H1 (cell line): ENCODE results near the gene RGL1. TPM values are rescaled to one million over a fixed set of nuclear protein-coding genes. Genes with fewer than 3 reads are reported as not detected.

Experiments used
- CTCF ChIA-PET: fragments of 300-600 bp; sonication (Branson Sonifier 250); formaldehyde crosslinking; loops from one replicate; lab custom pipeline; 2021; ENCODE audit not compliant: partially characterized antibody; lab: Charles Lee
- POLR2A ChIA-PET: fragments of 300-600 bp; sonication (Branson Sonifier 250); formaldehyde crosslinking; loops from one replicate; lab custom pipeline; 2021; ENCODE audit warnings: inconsistent platforms; ENCODE audit not compliant: partially characterized antibody; lab: Charles Lee
- DNase-seq, 2 experiments: peaks; one replicate each; pipeline versions ENCODE4 v3.0.0 to v3.0.0-alpha.2; 2010 to 2022; ENCODE audit warnings: low spot score in 2 of 2, low read depth in 1 of 2, mixed read lengths in 1 of 2
- FAIRE-seq: peaks from 2 replicates; lab custom pipeline; 2011; peaks lifted over from hg19 to GRCh38; lab: Jason Lieb, UNC
- H2AFZ ChIP-seq: 2 replicates; pipeline ENCODE4 v1.8.1; 2012; ENCODE audit warnings: low read length, inconsistent platforms
- H2AK5ac ChIP-seq: 2 replicates; pipeline ENCODE4 v1.6.1; 2013; ENCODE audit warnings: low read depth, low read length
- H2BK120ac ChIP-seq: replicated peaks from 2 replicates; pipeline ENCODE3; 2013; ENCODE audit warnings: low read depth, low read length, inconsistent platforms
- H2BK12ac ChIP-seq: 2 replicates; pipeline ENCODE4 v1.6.1; 2013; ENCODE audit warnings: low read depth, low read length
- H2BK15ac ChIP-seq: 2 replicates; pipeline ENCODE4 v1.6.1; 2013; ENCODE audit warnings: low read length
- H2BK20ac ChIP-seq: 2 replicates; pipeline ENCODE4 v1.6.1; 2013; ENCODE audit warnings: low read length
- H2BK5ac ChIP-seq: 2 replicates; pipeline ENCODE4 v1.6.1; 2013; ENCODE audit warnings: low read depth, low read length
- H3K14ac ChIP-seq: 2 replicates; pipeline ENCODE4 v1.6.1; 2013; ENCODE audit warnings: inconsistent platforms; ENCODE audit not compliant: insufficient read length
- H3K18ac ChIP-seq: 2 replicates; pipeline ENCODE4 v1.6.1; 2013; ENCODE audit warnings: low read length; ENCODE audit errors: extremely low read depth
- H3K23ac ChIP-seq: 2 replicates; pipeline ENCODE4 v1.6.1; 2013; ENCODE audit warnings: inconsistent platforms; ENCODE audit not compliant: insufficient read length
- H3K23me2 ChIP-seq: 2 replicates; pipeline ENCODE4 v1.6.1; 2013; ENCODE audit warnings: low read depth, low read length
- H3K27ac ChIP-seq: 2 replicates; pipeline ENCODE4 v1.6.1; 2011; ENCODE audit warnings: low read depth, low read length, inconsistent platforms
- H3K27me3 ChIP-seq, 4 experiments: replicated peaks in 1 of 4; 1 replicate in 1 of 4; 2 replicates in 3 of 4; pipeline versions ENCODE4 v1.6.1 to v1.8.1; 2011 to 2013; ENCODE audit warnings: low read length in 3 of 4, mild to moderate bottlenecking in 3 of 4, inconsistent platforms in 2 of 4, mixed read lengths in 2 of 4, moderate library complexity in 1 of 4; ENCODE audit not compliant: control insufficient read depth in 3 of 4, insufficient read depth in 3 of 4; ENCODE audit errors: extremely low read depth in 1 of 4
- H3K36me3 ChIP-seq, 4 experiments: 2 replicates each; pipeline versions ENCODE4 v1.6.1 to v1.8.1; 2011 to 2013; ENCODE audit warnings: mild to moderate bottlenecking in 4 of 4, low read length in 3 of 4, moderate library complexity in 2 of 4, control low read depth in 1 of 4, inconsistent platforms in 1 of 4; ENCODE audit not compliant: insufficient read depth in 4 of 4, control insufficient read depth in 2 of 4
- H3K4ac ChIP-seq: replicated peaks from 2 replicates; pipeline ENCODE3; 2013; ENCODE audit warnings: low read length, low read depth, mixed read lengths, inconsistent platforms; ENCODE audit not compliant: insufficient read length
- H3K4me1 ChIP-seq, 4 experiments: replicated peaks in 1 of 4; 1 replicate in 1 of 4; 2 replicates in 3 of 4; pipeline versions ENCODE4 v1.6.1 to v1.8.1; 2011 to 2013; ENCODE audit warnings: low read length in 3 of 4, inconsistent platforms in 2 of 4, mixed read lengths in 1 of 4; ENCODE audit not compliant: insufficient read depth in 4 of 4, control insufficient read depth in 3 of 4
- H3K4me2 ChIP-seq, 2 experiments: 2 replicates each; pipeline versions ENCODE4 v1.6.1 to v1.8.1; 2011 to 2013; ENCODE audit warnings: low read depth in 2 of 2, low read length in 2 of 2, control low read depth in 1 of 2, inconsistent platforms in 1 of 2, mild to moderate bottlenecking in 1 of 2; ENCODE audit not compliant: insufficient read depth in 1 of 2
- H3K4me3 ChIP-seq, 4 experiments: fragments of 200-600, 300-600 bp in 1 of 4; sonication (generic), shearing (Covaris generic), sonication (Bioruptor Twin) in 1 of 4; 2 replicates each; pipeline versions ENCODE4 v1.5.1 to v1.8.1; 2011 to 2016; ENCODE audit warnings: low read length in 4 of 4, low read depth in 3 of 4, control low read depth in 2 of 4, inconsistent platforms in 2 of 4, mild to moderate bottlenecking in 2 of 4, mixed read lengths in 1 of 4, moderate library complexity in 1 of 4; ENCODE audit not compliant: insufficient read depth in 2 of 4; ENCODE audit errors: extremely low read depth in 1 of 4
- H3K56ac ChIP-seq: replicated peaks from 2 replicates; pipeline ENCODE3; 2013; ENCODE audit warnings: low read depth, mild to moderate bottlenecking, mixed read lengths, low read length, inconsistent platforms; ENCODE audit not compliant: insufficient read length
- H3K79me1 ChIP-seq: 2 replicates; pipeline ENCODE4 v1.6.1; 2013; ENCODE audit warnings: low read depth, low read length, control low read depth
- H3K79me2 ChIP-seq, 2 experiments: 2 replicates each; pipeline versions ENCODE4 v1.6.1 to v1.8.1; 2012 to 2013; ENCODE audit warnings: low read length in 2 of 2, mild to moderate bottlenecking in 2 of 2, inconsistent platforms in 1 of 2; ENCODE audit not compliant: insufficient read depth in 2 of 2, control insufficient read depth in 1 of 2
- H3K9ac ChIP-seq, 4 experiments: replicated peaks in 1 of 4; 1 replicate in 1 of 4; 2 replicates in 3 of 4; pipeline versions ENCODE4 v1.6.1 to v1.8.1; 2011 to 2013; ENCODE audit warnings: low read depth in 3 of 4, low read length in 3 of 4, control low read depth in 2 of 4, mild to moderate bottlenecking in 2 of 4, moderate library complexity in 2 of 4, inconsistent platforms in 1 of 4; ENCODE audit errors: extremely low read depth in 1 of 4
- H3K9me3 ChIP-seq, 2 experiments: 2 replicates each; pipeline versions ENCODE4 v1.6.1 to v1.8.1; 2012 to 2013; ENCODE audit warnings: mild to moderate bottlenecking in 2 of 2, moderate library complexity in 2 of 2, control low read depth in 1 of 2, inconsistent platforms in 1 of 2, low read depth in 1 of 2, low read length in 1 of 2, mixed read lengths in 1 of 2; ENCODE audit not compliant: insufficient read depth in 2 of 2
- H4K20me1 ChIP-seq, 2 experiments: replicated peaks in 1 of 2; 2 replicates each; pipeline versions ENCODE3 to v1.8.1; 2011 to 2013; ENCODE audit warnings: inconsistent platforms in 2 of 2, low read length in 2 of 2, mild to moderate bottlenecking in 1 of 2; ENCODE audit not compliant: insufficient read depth in 2 of 2, control insufficient read depth in 1 of 2
- H4K5ac ChIP-seq: 2 replicates; pipeline ENCODE4 v1.6.1; 2013; ENCODE audit warnings: low read length, low read depth, mixed read lengths, inconsistent platforms; ENCODE audit not compliant: insufficient read length
- H4K8ac ChIP-seq: 2 replicates; pipeline ENCODE4 v1.8.0; 2013; ENCODE audit warnings: mild to moderate bottlenecking, moderate library complexity, low read length, inconsistent platforms; ENCODE audit not compliant: insufficient read depth; ENCODE audit errors: extremely low read depth
- H4K91ac ChIP-seq: replicated peaks from 2 replicates; pipeline ENCODE3; 2013; ENCODE audit warnings: low read length, mixed read lengths, inconsistent platforms; ENCODE audit not compliant: insufficient read length
- CBX8 ChIP-seq: fragments of 300-800, 300-1000 bp; sonication (generic); IDR thresholded peaks from 2 replicates; pipeline ENCODE4 v1.7.1; 2016; ENCODE audit warnings: low read depth, low read length, borderline replicate concordance
- CTBP2 ChIP-seq: IDR thresholded peaks from 2 replicates; pipeline ENCODE4 v1.7.0; 2011; ENCODE audit warnings: borderline replicate concordance, mild to moderate bottlenecking, moderate library complexity, mixed read lengths, low read length; ENCODE audit not compliant: insufficient read depth, insufficient read length
- JUN ChIP-seq: IDR thresholded peaks from 2 replicates; pipeline ENCODE4 v1.6.1; 2011; ENCODE audit warnings: low read depth, mild to moderate bottlenecking, improper control_type of control experiment, low read length
- JUND ChIP-seq: IDR thresholded peaks from 2 replicates; pipeline ENCODE4 v1.6.1; 2011; ENCODE audit warnings: mild to moderate bottlenecking, improper control_type of control experiment, low read length
- USF2 ChIP-seq: IDR thresholded peaks from 2 replicates; pipeline ENCODE4 v1.6.1; 2011; ENCODE audit warnings: low read length, improper control_type of control experiment
- YY1 ChIP-seq: IDR thresholded peaks from 2 replicates; pipeline ENCODE4 v1.6.1; 2011; ENCODE audit warnings: low read depth, mild to moderate bottlenecking, low read length
- WGBS, 2 experiments: shearing (Covaris generic) in 1 of 2; methylation state at CpG; one replicate each; pipeline versions ENCODE4 v1.1.6 to v1.1.7; 2013 to 2015; ENCODE audit warnings: low lambda C conversion rate in 2 of 2, mixed read lengths in 2 of 2, inconsistent platforms in 1 of 2, low coverage in 1 of 2, missing lambda C conversion rate in 1 of 2; ENCODE audit not compliant: insufficient replicate concordance in 2 of 2, insufficient coverage in 1 of 2, insufficient read length in 1 of 2; ENCODE audit errors: extremely low coverage in 1 of 2, missing lambda C conversion rate in 1 of 2; 5-methylcytosine and 5-hydroxymethylcytosine counted together
- polyA plus RNA-seq, 7 experiments: library from polyadenylated mRNA; depleted of rRNA in 3 of 7; stranded (reverse) in 5 of 7; unstranded in 2 of 7; fragments of >200 nt in 5 of 7; fragments of 200-250 nt in 2 of 7; gene quantifications; 1 replicate in 5 of 7; 2 replicates in 1 of 7; 4 replicates in 1 of 7; pipeline versions ENCODE4 v1.2.1 to v1.2.3, GENCODE V29; 2011 to 2013; ENCODE audit warnings: missing spikeins in 2 of 7, mixed read lengths in 2 of 7
- total RNA-seq: library from RNA; stranded (reverse); fragmentation: NEBNext Ultra II Directional; extraction: Animal tissue kit (Norgen Biotek cat#: 25700); gene quantifications from 2 replicates; pipeline ENCODE4 v1.2.1, GENCODE V29; 2021

Gene RGL1
- total and polyA plus RNA-seq, 2 of the 8 experiments (the other 6 are each of a cell fraction or from before 2014, with no cell fraction given): 0.98 to 2.4 TPM

GRCh38 chr1:183778045-183778444 is 26.9 kb upstream of the RGL1 start:
- no peak for FAIRE-seq
- no peak for DNase-seq
- TF ChIP-seq YY1 (no peak), CTBP2 (no peak), JUND (no peak), CBX8 (no peak), USF2 (no peak), JUN (no peak)

More at GRCh38 chr1:183778045-183778444, 26.9 kb upstream of the RGL1 start:
- H3K23ac ChIP-seq: no peak overlapping the region
- no peak overlapping the region for H3K18ac ChIP-seq
- no peak overlapping the region for H4K91ac ChIP-seq
- H3K14ac ChIP-seq: no peak overlapping the region
- H3K27ac ChIP-seq: no peak overlapping the region
- no peaks in the 10 kb centered on the region for H3K23me2 ChIP-seq
- CTCF ChIA-PET: no interaction called here
- H3K9ac ChIP-seq: no peak overlapping the region
- H3K4me1 ChIP-seq: peaks cover 0 to 3% (median 0%) of the 10 kb centered on the region in 4 experiments; a peak in 1 of 7 replicates
- peaks cover 11% of the 10 kb centered on the region in 2 experiments; a peak in 3 of 4 replicates for H3K9me3 ChIP-seq
- H2BK15ac ChIP-seq: no peak overlapping the region
- no peak overlapping the region for H4K8ac ChIP-seq
- H2BK5ac ChIP-seq: no peak overlapping the region
- H4K20me1 ChIP-seq: no peaks in the 10 kb centered on the region
- no peak overlapping the region for H2BK12ac ChIP-seq
- H2BK20ac ChIP-seq: no peak overlapping the region
- H2BK120ac ChIP-seq: no peak overlapping the region
- 93% methylated on average over 3 of the region's 3 CpGs; no CpG with 5 or more reads in 1 of the 2 experiments for WGBS, 2 experiments
- H3K4ac ChIP-seq: no peak overlapping the region
- H3K27me3 ChIP-seq: no peaks in the 10 kb centered on the region
- H3K4me3 ChIP-seq: no peak overlapping the region
- no peaks in the 10 kb centered on the region for H3K79me1 ChIP-seq
- H3K36me3 ChIP-seq: no peaks in the 10 kb centered on the region
- H4K5ac ChIP-seq: no peak overlapping the region
- H2AFZ ChIP-seq: no peak overlapping the region
- POLR2A ChIA-PET: interaction anchor here (1.3 kb wide), 1 partner anchor 10 kb away, joined by 3 read pairs; no protein-coding TSS in a partner anchor
- H3K79me2 ChIP-seq: no peaks in the 10 kb centered on the region
- H2AK5ac ChIP-seq: no peak overlapping the region
- no peak overlapping the region for H3K4me2 ChIP-seq
- H3K56ac ChIP-seq: no peak overlapping the region
